NCI-H2227 (cell line): ENCODE results near the gene ABLIM1.

Source experiments
- DNase-seq: peaks from one replicate; lab custom pipeline; 2025; ENCODE audit not compliant: unreplicated experiment; lab: John Stamatoyannopoulos, UW

Gene ABLIM1

GRCh38 chr10:114550756-114551635 is 107.1 kb downstream of the ABLIM1 start:
- peak; percentile 47 for DNase-seq

- peak; percentile 33 for DNase-seq
Observed at GRCh38 chr10:114548662-114549061, 109.4 kb downstream of the ABLIM1 start.

- no peak for DNase-seq
Observed at GRCh38 chr10:114547514-114547913, 110.6 kb downstream of the ABLIM1 start.

GRCh38 chr10:114547056-114547455 is 111.0 kb downstream of the ABLIM1 start:
- DNase-seq, result no peak

GRCh38 chr10:114545819-114546218 is 112.3 kb downstream of the ABLIM1 start:
- no peak for DNase-seq

- no peak for DNase-seq
Observed at GRCh38 chr10:114545071-114545470, 113.0 kb downstream of the ABLIM1 start.

- no peak for DNase-seq
Observed at GRCh38 chr10:114544045-114544659, 113.9 kb downstream of the ABLIM1 start.

- DNase-seq, result no peak
Observed at GRCh38 chr10:114543456-114543855, 114.6 kb downstream of the ABLIM1 start.

- DNase-seq, result no peak
Observed at GRCh38 chr10:114542373-114542772, 115.7 kb downstream of the ABLIM1 start.

- DNase-seq, result no peak
Observed at GRCh38 chr10:114541797-114542160, 116.3 kb downstream of the ABLIM1 start.

GRCh38 chr10:114541081-114541796 is 116.8 kb downstream of the ABLIM1 start:
- DNase-seq, result no peak

- DNase-seq, result no peak
Observed at GRCh38 chr10:114540236-114540635, 117.8 kb downstream of the ABLIM1 start.

GRCh38 chr10:114539623-114540022 is 118.5 kb downstream of the ABLIM1 start:
- DNase-seq, result no peak

GRCh38 chr10:114538181-114538906 is 119.7 kb downstream of the ABLIM1 start:
- no peak for DNase-seq

- DNase-seq, result no peak
Observed at GRCh38 chr10:114537736-114538135, 120.3 kb downstream of the ABLIM1 start.

- DNase-seq, result no peak
Observed at GRCh38 chr10:114534571-114534981, 123.5 kb downstream of the ABLIM1 start.

- DNase-seq, result no peak
Observed at GRCh38 chr10:114532226-114532625, 125.8 kb downstream of the ABLIM1 start.

- peak; percentile 83 for DNase-seq
Observed at GRCh38 chr10:114526504-114527238, 131.4 kb downstream of the ABLIM1 start.

GRCh38 chr10:114526126-114526503 is 132.0 kb downstream of the ABLIM1 start:
- DNase-seq, result no peak

- peak; percentile 0 for DNase-seq
Observed at GRCh38 chr10:114525368-114525949, 132.6 kb downstream of the ABLIM1 start.
